HFFc6 (cell line): Measurements from ENCODE around the gene SENP1. TPM values are rescaled to one million over a fixed set of nuclear protein-coding genes. Genes with fewer than 3 reads are reported as not detected.

Source experiments
- DNase-seq: peaks from one replicate; pipeline ENCODE4 v3.0.0-alpha.2; 2018
- H3K27ac Mint-ChIP-seq: 2 replicates; pipeline ENCODE4 v1.8.0; 2020; ENCODE audit warnings: mild to moderate bottlenecking, mixed read lengths
- H3K27me3 Mint-ChIP-seq: 2 replicates; pipeline ENCODE4 v1.8.0; 2021; ENCODE audit warnings: mild to moderate bottlenecking, moderate library complexity, mixed read lengths; ENCODE audit not compliant: insufficient read depth
- H3K36me3 Mint-ChIP-seq: 2 replicates; pipeline ENCODE4 v1.8.0; 2021; ENCODE audit warnings: low read depth, mixed read lengths
- H3K4me1 Mint-ChIP-seq: 2 replicates; pipeline ENCODE4 v1.8.0; 2020; ENCODE audit warnings: low read depth, mixed read lengths
- H3K4me3 Mint-ChIP-seq: 2 replicates; pipeline ENCODE4 v1.8.0; 2020; ENCODE audit warnings: mild to moderate bottlenecking, moderate library complexity, mixed read lengths
- H3K9me3 Mint-ChIP-seq: 2 replicates; pipeline ENCODE4 v1.8.0; 2020; ENCODE audit warnings: mild to moderate bottlenecking, mixed read lengths
- total RNA-seq, 6 experiments: library from RNA; stranded (reverse); fragmentation: NEBNext Ultra II Directional; extraction: Animal tissue kit (Norgen Biotek cat#: 25700); gene quantifications; 2 replicates in 1 of 6; 3 replicates in 5 of 6; pipeline ENCODE4 v1.2.3, GENCODE V29; 2021
- TF ChIP-seq, protein P1 (sequence below): fragments of 200-600 bp; sonication (generic); IDR thresholded peaks from 2 replicates; pipeline ENCODE4 v1.5.0; 2021; ENCODE audit warnings: antibody characterized with exemption, mild to moderate bottlenecking

SENP1 gene
- total RNA-seq, 6 experiments from 2014 or later, result 13.3 to 24.7 (median 17.2) TPM

DNA sequence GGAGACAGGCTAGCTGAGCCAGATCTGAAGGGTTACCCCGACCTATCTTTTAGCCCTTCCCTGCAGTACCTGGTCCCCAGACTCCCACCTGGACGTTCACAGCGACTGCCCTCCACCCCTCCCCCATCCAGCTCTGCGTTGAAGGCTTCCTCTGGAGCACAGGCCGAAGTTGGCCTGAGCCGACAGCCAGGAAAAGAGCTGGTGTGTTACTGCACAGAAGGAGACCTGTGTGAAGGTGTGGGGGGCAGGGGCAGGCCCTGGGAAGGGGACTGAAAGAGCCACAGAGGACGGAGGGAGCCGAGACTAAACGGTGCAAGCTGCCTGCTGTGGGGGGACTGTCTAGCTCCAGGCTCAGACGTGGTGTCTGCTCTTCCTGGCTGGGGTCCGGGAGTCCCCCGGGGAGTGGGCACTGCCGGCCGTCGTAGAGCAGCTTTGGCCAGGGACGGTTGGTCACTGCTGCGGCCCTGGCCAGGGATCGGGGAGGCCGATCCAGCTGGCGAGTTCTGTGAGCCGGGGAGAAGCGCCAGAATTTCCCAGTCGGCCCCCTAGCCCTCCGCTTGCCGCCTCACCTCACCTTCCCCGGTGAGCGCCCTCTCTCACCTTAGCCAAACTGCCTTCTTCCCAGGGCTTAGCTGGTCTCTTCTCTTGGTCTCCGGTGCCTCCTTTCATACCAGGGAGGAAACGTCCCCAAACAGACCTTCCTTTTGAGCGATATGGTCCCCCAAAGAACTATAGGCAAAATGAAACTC lies 100.7 kb downstream of the SENP1 start:
- no peak overlapping the region for H3K27ac Mint-ChIP-seq
- TF ChIP-seq, protein P1, sequence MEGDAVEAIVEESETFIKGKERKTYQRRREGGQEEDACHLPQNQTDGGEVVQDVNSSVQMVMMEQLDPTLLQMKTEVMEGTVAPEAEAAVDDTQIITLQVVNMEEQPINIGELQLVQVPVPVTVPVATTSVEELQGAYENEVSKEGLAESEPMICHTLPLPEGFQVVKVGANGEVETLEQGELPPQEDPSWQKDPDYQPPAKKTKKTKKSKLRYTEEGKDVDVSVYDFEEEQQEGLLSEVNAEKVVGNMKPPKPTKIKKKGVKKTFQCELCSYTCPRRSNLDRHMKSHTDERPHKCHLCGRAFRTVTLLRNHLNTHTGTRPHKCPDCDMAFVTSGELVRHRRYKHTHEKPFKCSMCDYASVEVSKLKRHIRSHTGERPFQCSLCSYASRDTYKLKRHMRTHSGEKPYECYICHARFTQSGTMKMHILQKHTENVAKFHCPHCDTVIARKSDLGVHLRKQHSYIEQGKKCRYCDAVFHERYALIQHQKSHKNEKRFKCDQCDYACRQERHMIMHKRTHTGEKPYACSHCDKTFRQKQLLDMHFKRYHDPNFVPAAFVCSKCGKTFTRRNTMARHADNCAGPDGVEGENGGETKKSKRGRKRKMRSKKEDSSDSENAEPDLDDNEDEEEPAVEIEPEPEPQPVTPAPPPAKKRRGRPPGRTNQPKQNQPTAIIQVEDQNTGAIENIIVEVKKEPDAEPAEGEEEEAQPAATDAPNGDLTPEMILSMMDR, result no peak
- H3K4me3 Mint-ChIP-seq, result no peak overlapping the region; the same call in 1 of the 2 replicates
- peaks cover 64% of the 10 kb centered on the region for H3K27me3 Mint-ChIP-seq
- no peaks in the 10 kb centered on the region for H3K36me3 Mint-ChIP-seq
- no peak for DNase-seq
- H3K9me3 Mint-ChIP-seq, result no peaks in the 10 kb centered on the region
- peaks cover 18% of the 10 kb centered on the region for H3K4me1 Mint-ChIP-seq

DNA sequence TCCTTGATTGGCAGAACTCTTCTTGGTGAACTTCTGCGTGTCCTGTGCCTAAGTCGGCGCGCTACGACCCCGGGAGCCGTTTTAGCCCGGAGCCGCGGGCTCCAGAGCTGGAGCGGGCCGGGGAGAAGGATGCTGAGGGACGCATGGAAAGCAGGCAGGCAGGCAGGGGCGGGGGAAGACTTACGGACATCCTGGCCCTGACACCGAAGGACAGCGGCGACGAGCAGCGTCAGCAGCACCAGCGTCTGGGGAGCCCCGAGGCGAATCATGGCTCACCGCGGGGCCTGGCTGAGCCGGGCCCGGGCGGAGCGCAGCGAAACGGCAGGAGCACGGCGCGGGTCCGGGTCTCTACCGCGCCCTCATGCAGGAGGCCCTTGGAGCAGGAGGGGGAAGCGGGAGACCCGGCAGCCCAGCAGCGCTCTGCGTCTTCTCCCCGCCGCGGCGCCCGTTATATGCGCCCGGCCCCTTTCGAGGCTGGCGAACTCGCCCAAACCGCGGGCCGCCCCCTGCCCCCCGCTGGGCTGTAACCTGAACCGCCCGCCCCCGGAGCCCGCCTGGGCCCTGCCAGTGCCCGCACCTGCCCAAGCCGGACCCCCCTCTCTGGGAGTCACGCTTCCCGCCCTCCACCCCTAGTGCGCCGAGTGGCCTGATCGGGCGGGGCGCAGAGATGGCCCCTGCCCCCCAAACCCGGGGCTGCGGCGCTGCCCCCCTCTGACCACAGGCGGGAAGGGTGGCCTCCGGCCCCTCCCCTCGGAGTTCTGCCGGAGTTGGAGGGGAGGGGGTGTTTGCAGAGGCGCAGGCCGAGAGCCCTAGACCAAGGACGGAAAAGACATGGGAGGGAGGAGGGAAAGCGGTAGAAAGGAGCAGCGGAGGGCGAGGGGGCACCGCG lies 101.6 kb downstream of the SENP1 start, which contains the start of gene COL2A1:
Gene COL2A1, minus strand, starts transcription at position 424 of the 889 bp plus-strand sequence. Its CDS starts 155 bp downstream, at position 269.
- TF ChIP-seq, protein P1, result no peak
- Mint-ChIP-seq H3K36me3 (no peaks in the 10 kb centered on the region), H3K9me3 (no peaks in the 10 kb centered on the region), H3K4me1 (peaks cover 18% of the 10 kb centered on the region), H3K27ac (no peak within 1 kb of the TSS), H3K27me3 (peaks cover 67% of the 10 kb centered on the region), H3K4me3 (no peak within 1 kb of the TSS)
- no peak for DNase-seq

DNA sequence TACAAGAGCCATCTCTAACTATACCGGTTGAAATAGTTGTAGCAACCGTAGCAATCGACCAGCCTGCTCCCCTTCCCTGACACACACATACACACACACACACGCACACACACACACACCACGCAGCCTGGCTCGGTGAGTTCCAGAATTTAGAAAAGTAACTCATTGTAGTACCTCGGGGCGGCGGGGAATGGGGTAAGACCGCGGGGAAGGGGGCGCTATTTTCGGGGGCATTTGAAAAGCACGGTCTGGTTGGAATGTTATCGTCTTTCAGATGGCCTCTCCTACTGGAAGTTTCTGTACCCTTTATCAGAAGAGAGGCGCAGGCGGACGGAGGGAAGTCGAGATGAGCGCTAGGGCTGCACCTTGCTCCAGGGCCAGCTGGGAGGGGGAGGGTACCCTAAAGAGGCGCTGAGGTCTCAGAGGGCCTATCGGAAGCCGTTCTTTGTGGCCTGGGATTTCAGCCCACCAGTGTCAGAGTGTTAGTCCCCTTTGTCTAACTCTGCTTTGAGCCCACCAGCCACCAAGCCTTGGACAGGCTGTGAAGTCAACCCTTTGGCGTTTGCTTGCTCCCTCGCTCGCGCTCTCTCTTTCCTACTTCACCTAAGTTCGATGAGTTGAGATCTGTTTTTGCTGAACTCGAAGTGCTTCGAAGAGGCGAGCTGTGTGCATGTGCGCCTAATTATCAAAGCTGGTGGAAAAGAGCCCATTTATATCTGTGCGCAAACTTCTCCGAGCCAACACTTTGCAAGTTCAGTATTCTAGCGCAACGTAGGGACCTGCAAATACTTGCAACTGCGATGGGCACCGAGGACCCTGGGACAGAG lies 102.4 kb downstream of the SENP1 start:
- no peak for DNase-seq
- Mint-ChIP-seq H3K36me3 (no peaks in the 10 kb centered on the region), H3K27me3 (peaks cover 72% of the 10 kb centered on the region), H3K4me3 (no peak overlapping the region), H3K27ac (no peak overlapping the region), H3K4me1 (peaks cover 18% of the 10 kb centered on the region), H3K9me3 (no peaks in the 10 kb centered on the region)
- TF ChIP-seq, protein P1, result 0 out of 2 replicates have a peak, but pooled peaks have one; percentile 31

DNA sequence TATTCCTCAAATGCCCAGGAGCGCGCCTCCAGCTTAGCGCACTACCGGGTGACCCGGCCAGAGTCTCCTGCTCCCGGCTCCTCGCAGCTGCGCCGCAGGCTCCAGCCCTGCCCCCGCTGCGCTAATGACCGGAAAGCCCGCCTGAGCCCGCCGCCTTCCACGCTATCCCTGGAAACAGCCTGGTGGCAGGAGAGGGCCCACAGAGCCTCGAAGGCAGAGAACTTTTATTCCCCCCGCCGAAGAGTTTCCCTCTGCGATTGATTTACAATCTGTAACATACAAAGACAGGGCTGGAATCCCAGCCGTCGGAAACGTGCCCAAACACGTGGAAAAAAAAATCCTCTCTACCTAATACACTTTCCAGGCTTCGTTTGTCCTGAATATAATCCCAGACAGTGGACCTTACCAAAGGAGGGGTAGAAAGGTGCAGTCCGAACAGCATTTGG lies 103.1 kb downstream of the SENP1 start:
- Mint-ChIP-seq H3K27ac (no peak overlapping the region), H3K9me3 (no peaks in the 10 kb centered on the region), H3K4me1 (peaks cover 18% of the 10 kb centered on the region), H3K27me3 (peaks cover 66% of the 10 kb centered on the region), H3K36me3 (no peaks in the 10 kb centered on the region), H3K4me3 (peak overlapping the region; percentile 94; the same call in 1 of the 2 replicates)
- TF ChIP-seq, protein P1, result no peak
- no peak for DNase-seq

DNA sequence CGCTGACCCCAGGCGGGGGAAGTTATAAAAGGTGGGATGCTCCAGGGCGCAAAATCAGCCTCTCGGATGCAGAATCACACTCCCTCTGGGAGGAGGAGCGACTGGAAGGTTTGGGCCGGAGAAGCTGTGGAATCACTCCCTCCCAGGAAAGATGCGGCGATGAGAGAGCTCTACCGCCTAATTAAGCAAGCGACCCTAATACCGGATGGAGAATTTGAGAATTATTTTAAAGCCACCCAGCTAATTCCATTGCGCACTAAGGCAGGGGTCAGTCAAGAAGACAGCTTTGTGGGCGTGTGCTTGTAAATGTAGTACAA lies 103.5 kb downstream of the SENP1 start:
- no peak for DNase-seq
- Mint-ChIP-seq H3K36me3 (no peaks in the 10 kb centered on the region), H3K4me1 (peaks cover 18% of the 10 kb centered on the region), H3K4me3 (peak overlapping the region; percentile 94), H3K9me3 (no peaks in the 10 kb centered on the region), H3K27me3 (peaks cover 62% of the 10 kb centered on the region), H3K27ac (no peak overlapping the region)
- TF ChIP-seq, protein P1, result no peak
